K562 (cell line): Measurements from ENCODE around the gene GRK3. TPM values are rescaled to one million over a fixed set of nuclear protein-coding genes. Genes with fewer than 3 reads are reported as not detected.

Experiments
- ATAC-seq: fragments of 200-7000 bp; cut with Tn5 transposase; 3 replicates; pipeline ENCODE4 v1.9.1; 2020; ENCODE audit warnings: moderate library complexity
- BruUV-seq: library from RNA; stranded (reverse); fragments of 400-500 nt; replicated peaks from 2 replicates; lab custom pipeline; 2021; lab: Mats Ljungman, UMichigan
- CTCF ChIA-PET: fragments of 300-600 bp; formaldehyde crosslinking; extraction: SDS; loops from one replicate; lab custom pipeline; 2021; ENCODE audit warnings: low intra/inter-chr PET ratio; lab: Yijun Ruan, JAX
- POLR2A ChIA-PET: fragments of 300-600, 350-650 bp; sonication (Branson Sonifier 250); formaldehyde crosslinking; extraction: SDS; loops from one replicate; lab custom pipeline; 2021; ENCODE audit warnings: antibody characterized with exemption, inconsistent platforms; lab: Yijun Ruan, JAX
- DNase-seq, 4 experiments: peaks; one replicate each; pipeline versions ENCODE4 v3.0.0 to v3.0.0-alpha.2; 2011 to 2018; ENCODE audit warnings: low spot score in 3 of 4, mixed read lengths in 3 of 4; ENCODE audit errors: extremely low read depth in 1 of 4
- FAIRE-seq: peaks from 2 replicates; lab custom pipeline; 2011; peaks lifted over from hg19 to GRCh38; lab: Jason Lieb, UNC
- H2AFZ ChIP-seq: 2 replicates; pipeline ENCODE4 v1.6.0; 2011; ENCODE audit warnings: low read depth, low read length, control low read depth, inconsistent platforms
- H3K27ac ChIP-seq: fragments of 200-600 bp; 3 replicates; pipeline ENCODE4 v1.8.0; 2011; ENCODE audit warnings: low read depth, mild to moderate bottlenecking, control low read depth, inconsistent platforms, low read length, moderate library complexity, mixed read lengths; ENCODE audit errors: extremely low read depth
- H3K27me3 ChIP-seq, 2 experiments: fragments of 300-600 bp in 1 of 2; 2 replicates in 1 of 2; 3 replicates in 1 of 2; pipeline versions ENCODE4 v1.6.0 to v1.8.0; 2011; ENCODE audit warnings: inconsistent platforms in 2 of 2, low read length in 2 of 2, mild to moderate bottlenecking in 1 of 2, mixed read lengths in 1 of 2, moderate library complexity in 1 of 2; ENCODE audit not compliant: control insufficient read depth in 2 of 2, insufficient read depth in 2 of 2
- H3K36me3 ChIP-seq: fragments of 300-600 bp; 3 replicates; pipeline ENCODE4 v1.8.0; 2011; ENCODE audit warnings: mild to moderate bottlenecking, low read length, inconsistent platforms; ENCODE audit not compliant: control insufficient read depth, insufficient read depth
- H3K4me1 ChIP-seq, 2 experiments: fragments of 200-600 bp in 1 of 2; replicated peaks in 1 of 2; 2 replicates in 1 of 2; 3 replicates in 1 of 2; pipeline versions ENCODE4 v1.5.1 to v1.8.0; 2011; ENCODE audit warnings: inconsistent platforms in 2 of 2, low read length in 2 of 2, mild to moderate bottlenecking in 1 of 2, mixed read lengths in 1 of 2, moderate library complexity in 1 of 2; ENCODE audit not compliant: control insufficient read depth in 2 of 2, insufficient read depth in 2 of 2
- H3K4me2 ChIP-seq: 2 replicates; pipeline ENCODE4 v1.6.1; 2011; ENCODE audit warnings: low read length, control low read depth, inconsistent platforms, mixed read lengths; ENCODE audit not compliant: insufficient read depth
- H3K4me3 ChIP-seq: fragments of 200-600 bp; sonication (generic), shearing (Covaris generic); 2 replicates; pipeline ENCODE4 v1.5.1; 2016; ENCODE audit warnings: control low read depth, inconsistent platforms
- H3K79me2 ChIP-seq: fragments of 200-600 bp; 3 replicates; pipeline ENCODE4 v1.8.0; 2011; ENCODE audit warnings: low read length, inconsistent platforms; ENCODE audit not compliant: control insufficient read depth, insufficient read depth
- H3K9ac ChIP-seq, 2 experiments: 2 replicates each; pipeline versions ENCODE4 v1.6.0 to v1.6.1; 2011; ENCODE audit warnings: low read depth in 2 of 2, low read length in 2 of 2, control low read depth in 1 of 2, inconsistent platforms in 1 of 2, mild to moderate bottlenecking in 1 of 2, mixed read lengths in 1 of 2; ENCODE audit not compliant: insufficient read depth in 1 of 2
- H3K9me1 ChIP-seq: one replicate; pipeline ENCODE4 v1.6.0; 2011; ENCODE audit warnings: inconsistent platforms, mild to moderate bottlenecking, low read length, moderate library complexity; ENCODE audit not compliant: control insufficient read depth, insufficient read depth
- H3K9me3 ChIP-seq: replicated peaks from 2 replicates; pipeline ENCODE4 v1.5.1; 2011; ENCODE audit warnings: low read depth, low read length, inconsistent platforms; ENCODE audit not compliant: control insufficient read depth, insufficient read depth
- H4K20me1 ChIP-seq: replicated peaks from 2 replicates; pipeline ENCODE4 v1.6.1; 2011; ENCODE audit warnings: low read length, inconsistent platforms, mixed read lengths; ENCODE audit not compliant: control insufficient read depth, insufficient read depth
- BRD9 ChIP-seq: fragments of 450-650 bp; IDR thresholded peaks from 2 replicates; pipeline ENCODE4 v1.6.1; 2018; ENCODE audit warnings: low read depth; ENCODE audit not compliant: partially characterized antibody
- CEBPZ ChIP-seq: fragments of 150-350 bp; IDR thresholded peaks from 2 replicates; pipeline ENCODE4 v1.6.1; 2014; ENCODE audit warnings: low read depth, mild to moderate bottlenecking, low read length, borderline replicate concordance
- NFYB ChIP-seq: IDR thresholded peaks from 2 replicates; pipeline ENCODE4 v1.6.1; 2011; ENCODE audit warnings: mild to moderate bottlenecking, moderate library complexity; ENCODE audit not compliant: insufficient read length; ENCODE audit errors: extremely low read depth
- PCBP2 ChIP-seq: fragments of 200-400 bp; formaldehyde crosslinking; IDR thresholded peaks from 2 replicates; pipeline ENCODE4 v1.6.1; 2018; ENCODE audit warnings: low read length, low read depth, mild to moderate bottlenecking, moderate library complexity; ENCODE audit not compliant: poor library complexity, severe bottlenecking
- RBBP5 ChIP-seq: fragments of 200-600 bp; sonication (generic); IDR thresholded peaks from 2 replicates; pipeline ENCODE4 v1.6.1; 2012; ENCODE audit warnings: borderline replicate concordance, mild to moderate bottlenecking, low read length, control low read depth, inconsistent platforms; ENCODE audit not compliant: insufficient read depth, poor library complexity, severe bottlenecking
- RHOXF2B ChIP-seq: fragments of 250-450 bp; sonication (Bioruptor Pico); conservative IDR thresholded peaks from 2 replicates; pipeline ENCODE4 v1.5.1; 2021
- SNRNP70 ChIP-seq: fragments of 200-400 bp; formaldehyde crosslinking; optimal IDR thresholded peaks from 2 replicates; pipeline ENCODE3; 2017; ENCODE audit warnings: low read depth, low read length
- SREBF2 ChIP-seq: sonication (generic); formaldehyde crosslinking; IDR thresholded peaks from 2 replicates; pipeline ENCODE4 v1.4.0; 2020; ENCODE audit warnings: mild to moderate bottlenecking, missing genetic modification reagents
- ZBTB8A ChIP-seq: fragments of 450-650 bp; IDR thresholded peaks from 2 replicates; pipeline ENCODE4 v1.6.1; 2018; ENCODE audit warnings: mild to moderate bottlenecking, moderate library complexity; ENCODE audit not compliant: partially characterized antibody
- ZNF354B ChIP-seq: fragments of 250-450 bp; sonication (Bioruptor Pico); IDR thresholded peaks from 2 replicates; pipeline ENCODE4 v1.4.0; 2020
- ZNF644 ChIP-seq: fragments of 200-800 bp; sonication (Bioruptor generic); IDR thresholded peaks from 2 replicates; pipeline ENCODE4 v1.6.1; 2016; ENCODE audit warnings: low read depth, missing genetic modification characterization, missing compliant biosample characterization
- ZSCAN29 ChIP-seq: fragments of 450-650 bp; IDR thresholded peaks from 2 replicates; pipeline ENCODE4 v1.6.1; 2017
- WGBS: fragments of 100-300 bp; shearing (Covaris generic); methylation state at CpG from one replicate; pipeline ENCODE4 v1.1.6; 2016; ENCODE audit warnings: low coverage, mixed read lengths; ENCODE audit not compliant: insufficient coverage; ENCODE audit errors: missing lambda C conversion rate; 5-methylcytosine and 5-hydroxymethylcytosine counted together
- in situ Hi-C: fragments of 300-500 bp; cut with MboI; formaldehyde crosslinking; loops from 4 replicates; pipeline ENCODE4 v1.15.0; 2018; ENCODE audit warnings: inconsistent platforms, mixed read lengths
- intact Hi-C: fragments of 100-400 bp; cut with micrococcal nuclease; formaldehyde crosslinking; loops from 2 replicates; pipeline ENCODE4 v1.14.2; 2022
- polyA plus RNA-seq, 8 experiments: library from polyadenylated mRNA; depleted of rRNA in 4 of 8; stranded (reverse) in 5 of 8; unstranded in 3 of 8; fragments of >200 nt; fragmentation: Nextera tagmentation in 2 of 8; fragmentation: Illumina TruSeq in 1 of 8; extraction: Ambion mirVana in 2 of 8; extraction: Trizol in 1 of 8; gene quantifications; 2 replicates each; pipeline versions ENCODE4 v1.2.1 to v1.2.3, GENCODE V29; 2011 to 2014; ENCODE audit warnings: inconsistent platforms in 1 of 8, missing spikeins in 1 of 8
- total RNA-seq, 7 experiments: library from RNA; depleted of rRNA in 6 of 7; stranded (reverse); fragments of >200 nt in 6 of 7; fragmentation: Illumina TruSeq in 2 of 7; extraction: Trizol in 2 of 7; gene quantifications; 2 replicates each; pipeline versions ENCODE4 v1.2.1 to v1.2.3, GENCODE V29; 2011 to 2021; ENCODE audit warnings: low replicate concordance in 1 of 7
- TF ChIP-seq, protein P1 (sequence below): fragments of 450-650 bp; IDR thresholded peaks from 2 replicates; pipeline ENCODE4 v1.6.1; 2017; ENCODE audit warnings: mild to moderate bottlenecking, moderate library complexity
- TF ChIP-seq, protein P2 (sequence below): sonication (generic); formaldehyde crosslinking; IDR thresholded peaks from 2 replicates; pipeline ENCODE4 v1.8.1; 2023; ENCODE audit warnings: mild to moderate bottlenecking, missing genetic modification reagents

Gene GRK3
- total and polyA plus RNA-seq, 9 of the 15 experiments (the other 6 are each of a cell fraction or from before 2014, with no cell fraction given), result 1.4 to 7.6 (median 3.6) TPM

DNA sequence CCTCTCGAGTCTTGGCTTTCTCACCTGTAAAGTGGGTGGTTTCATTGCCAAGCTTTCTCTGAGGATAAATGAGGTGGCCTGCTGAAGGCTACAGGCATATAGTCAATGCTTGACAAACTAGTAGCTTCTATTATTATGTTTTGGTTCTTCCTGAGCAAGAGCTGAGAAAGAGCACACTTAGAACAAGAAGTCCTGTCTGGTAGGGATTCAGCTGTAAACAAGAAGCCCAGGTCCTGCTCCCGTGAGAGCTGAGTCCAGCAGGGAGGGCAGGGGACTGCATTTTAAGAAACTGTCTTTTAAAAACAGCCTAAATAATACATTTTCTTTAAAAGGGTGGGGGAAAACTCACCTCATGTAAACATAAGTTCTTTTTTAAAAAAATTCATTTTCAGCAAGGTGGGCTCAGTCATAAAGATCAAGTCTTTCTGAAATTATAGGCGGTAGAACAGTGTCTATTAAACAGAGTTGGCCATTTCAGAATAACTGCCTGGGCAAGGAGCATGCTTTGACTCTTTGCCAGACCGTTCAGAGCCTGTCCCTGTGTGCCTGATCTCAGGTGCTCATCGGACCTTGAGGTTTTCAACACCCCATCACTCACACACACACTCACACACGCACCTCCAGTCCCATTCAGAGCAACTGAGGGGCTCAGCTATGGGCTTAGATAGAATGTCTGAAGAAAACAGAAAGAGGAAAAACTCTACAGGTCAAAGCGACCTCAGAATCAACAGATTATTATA, 148.4 kb downstream of the GRK3 start:
- Histone ChIP-seq H4K20me1 (no peaks in the 10 kb centered on the region), H3K4me3 (no peak overlapping the region), H3K9me1 (no peaks in the 10 kb centered on the region), H3K4me1 (no peaks in the 10 kb centered on the region), H3K27me3 (no peaks in the 10 kb centered on the region), H3K9me3 (no peaks in the 10 kb centered on the region), H3K79me2 (no peaks in the 10 kb centered on the region), H3K9ac (no peak overlapping the region)
- POLR2A ChIA-PET, result interaction anchor here (0.9 kb wide), 1 partner anchor 12 kb away, joined by 4 read pairs; no protein-coding TSS in a partner anchor
- DNase-seq (no peak), FAIRE-seq (no peak), ATAC-seq (no peak)
- WGBS, result 56% methylated on average over 5 of the region's 7 CpGs
- BruUV-seq, result no TSS peak
- intact Hi-C loops, result no loop called here
- in situ Hi-C loops, result loop anchor here (5.0 kb wide), 1 partner anchor 59 kb away; no protein-coding TSS in a partner anchor
- TF ChIP-seq NFYB (no peak), PCBP2 (no peak), RBBP5 (no peak), ZBTB8A (no peak), ZNF644 (no peak), RHOXF2B (no peak), BRD9 (no peak), SNRNP70 (no peak), ZNF354B (CRISPR knock-in tag) (no peak), SREBF2 (no peak), CEBPZ (no peak), ZSCAN29 (no peak)
- TF ChIP-seq, protein P1, sequence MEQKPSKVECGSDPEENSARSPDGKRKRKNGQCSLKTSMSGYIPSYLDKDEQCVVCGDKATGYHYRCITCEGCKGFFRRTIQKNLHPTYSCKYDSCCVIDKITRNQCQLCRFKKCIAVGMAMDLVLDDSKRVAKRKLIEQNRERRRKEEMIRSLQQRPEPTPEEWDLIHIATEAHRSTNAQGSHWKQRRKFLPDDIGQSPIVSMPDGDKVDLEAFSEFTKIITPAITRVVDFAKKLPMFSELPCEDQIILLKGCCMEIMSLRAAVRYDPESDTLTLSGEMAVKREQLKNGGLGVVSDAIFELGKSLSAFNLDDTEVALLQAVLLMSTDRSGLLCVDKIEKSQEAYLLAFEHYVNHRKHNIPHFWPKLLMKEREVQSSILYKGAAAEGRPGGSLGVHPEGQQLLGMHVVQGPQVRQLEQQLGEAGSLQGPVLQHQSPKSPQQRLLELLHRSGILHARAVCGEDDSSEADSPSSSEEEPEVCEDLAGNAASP, result no peak
- TF ChIP-seq, protein P2, sequence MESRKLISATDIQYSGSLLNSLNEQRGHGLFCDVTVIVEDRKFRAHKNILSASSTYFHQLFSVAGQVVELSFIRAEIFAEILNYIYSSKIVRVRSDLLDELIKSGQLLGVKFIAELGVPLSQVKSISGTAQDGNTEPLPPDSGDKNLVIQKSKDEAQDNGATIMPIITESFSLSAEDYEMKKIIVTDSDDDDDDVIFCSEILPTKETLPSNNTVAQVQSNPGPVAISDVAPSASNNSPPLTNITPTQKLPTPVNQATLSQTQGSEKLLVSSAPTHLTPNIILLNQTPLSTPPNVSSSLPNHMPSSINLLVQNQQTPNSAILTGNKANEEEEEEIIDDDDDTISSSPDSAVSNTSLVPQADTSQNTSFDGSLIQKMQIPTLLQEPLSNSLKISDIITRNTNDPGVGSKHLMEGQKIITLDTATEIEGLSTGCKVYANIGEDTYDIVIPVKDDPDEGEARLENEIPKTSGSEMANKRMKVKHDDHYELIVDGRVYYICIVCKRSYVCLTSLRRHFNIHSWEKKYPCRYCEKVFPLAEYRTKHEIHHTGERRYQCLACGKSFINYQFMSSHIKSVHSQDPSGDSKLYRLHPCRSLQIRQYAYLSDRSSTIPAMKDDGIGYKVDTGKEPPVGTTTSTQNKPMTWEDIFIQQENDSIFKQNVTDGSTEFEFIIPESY (CRISPR knock-in tag), result no peak
- TF ChIP-seq, all 486 proteins: peak for 0
- CTCF ChIA-PET, result no interaction called here
- no peak overlapping the region for H3K4me2 ChIP-seq
- no peaks in the 10 kb centered on the region for H3K36me3 ChIP-seq
- no peak overlapping the region for H2AFZ ChIP-seq
- no peak overlapping the region for H3K27ac ChIP-seq
